Stimulated activated CD4-positive, alpha-beta T cell treated with anti-CD3 and anti-CD28 coated beads, Interleukin-12 subunit alpha, Interleukin-12 subunit beta, amount 100 ng/mL, for 4 hours (primary cell): ENCODE measurements around the gene SUSD2.
A peak's percentile ranks its signal among the peaks of the same experiment; 100 is the strongest.
"Not testable (repeated sequence)": the region's sequence is repeated elsewhere in the genome, so short reads cannot be mapped to it uniquely, and the experiment has no call there.

Experiments
- DNase-seq: peaks from one replicate; pipeline ENCODE4 v3.0.0-alpha.2; 2020

SUSD2 gene

DNA sequence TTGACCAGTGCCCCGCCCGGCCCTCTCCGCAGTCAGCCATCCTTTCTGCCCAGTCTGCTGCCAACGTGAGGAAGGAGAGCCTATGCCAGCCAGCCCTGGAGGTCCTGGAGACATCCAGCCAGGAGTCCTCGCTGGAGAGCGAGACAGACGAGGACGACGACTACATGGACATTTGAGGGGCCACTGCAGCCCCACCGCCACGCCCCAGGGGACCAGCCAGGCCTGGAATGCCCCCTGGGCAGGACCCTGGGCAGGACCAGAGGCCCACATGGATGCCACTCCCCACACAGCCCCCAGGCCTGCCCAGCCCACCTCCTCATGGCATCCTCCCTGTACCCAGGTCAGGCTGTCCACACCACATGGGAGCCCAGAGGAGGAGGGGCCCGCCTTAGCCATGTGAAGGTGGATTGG is 3.3 kb upstream of the SUSD2 start:
- DNase-seq, result no peak

DNA sequence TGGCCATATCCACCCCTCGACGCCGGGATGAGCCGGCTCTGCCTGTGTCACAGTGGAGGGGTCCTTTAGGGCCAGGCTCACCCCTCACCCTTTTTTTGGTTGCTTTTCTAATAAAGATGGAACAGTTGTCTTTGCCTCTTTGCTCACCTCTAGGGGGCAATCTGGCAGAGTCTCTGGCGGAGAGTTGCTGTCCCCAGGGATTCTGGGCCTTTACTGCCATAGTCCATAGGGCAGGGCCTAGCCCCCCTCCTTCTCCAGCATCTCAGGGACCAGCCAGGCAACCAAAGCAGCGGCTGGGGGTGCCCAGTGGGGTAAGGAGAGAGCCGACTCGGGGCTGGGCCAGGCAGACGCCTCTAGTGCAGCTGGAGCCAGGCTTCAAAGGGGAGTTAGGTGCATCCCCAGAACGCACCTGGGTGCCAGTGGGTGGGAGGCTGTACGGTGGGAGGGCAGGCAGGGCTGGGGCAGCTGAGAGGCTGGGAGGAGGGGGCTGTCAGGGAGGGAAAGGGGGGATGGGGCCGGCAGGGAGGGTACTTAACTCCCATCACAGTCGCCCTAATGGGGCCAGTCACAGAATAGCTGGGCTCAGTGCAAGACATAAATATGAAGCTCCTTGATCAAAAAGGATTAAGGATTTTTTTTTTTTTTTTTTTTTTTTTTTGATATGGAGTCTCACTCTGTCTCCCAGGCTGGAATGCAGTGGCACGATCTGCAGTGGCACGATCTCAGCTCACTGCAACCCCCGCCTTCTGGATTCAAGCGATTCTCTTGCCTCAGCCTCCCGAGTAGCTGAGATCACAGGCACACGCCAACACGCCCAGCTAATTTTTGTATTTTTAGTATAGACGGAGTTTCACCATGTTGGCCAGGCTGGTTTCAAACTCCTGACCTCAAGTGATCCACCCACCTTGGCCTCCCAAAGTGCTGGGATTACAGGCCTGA is 2.5 kb upstream of the SUSD2 start:
- no peak for DNase-seq

DNA sequence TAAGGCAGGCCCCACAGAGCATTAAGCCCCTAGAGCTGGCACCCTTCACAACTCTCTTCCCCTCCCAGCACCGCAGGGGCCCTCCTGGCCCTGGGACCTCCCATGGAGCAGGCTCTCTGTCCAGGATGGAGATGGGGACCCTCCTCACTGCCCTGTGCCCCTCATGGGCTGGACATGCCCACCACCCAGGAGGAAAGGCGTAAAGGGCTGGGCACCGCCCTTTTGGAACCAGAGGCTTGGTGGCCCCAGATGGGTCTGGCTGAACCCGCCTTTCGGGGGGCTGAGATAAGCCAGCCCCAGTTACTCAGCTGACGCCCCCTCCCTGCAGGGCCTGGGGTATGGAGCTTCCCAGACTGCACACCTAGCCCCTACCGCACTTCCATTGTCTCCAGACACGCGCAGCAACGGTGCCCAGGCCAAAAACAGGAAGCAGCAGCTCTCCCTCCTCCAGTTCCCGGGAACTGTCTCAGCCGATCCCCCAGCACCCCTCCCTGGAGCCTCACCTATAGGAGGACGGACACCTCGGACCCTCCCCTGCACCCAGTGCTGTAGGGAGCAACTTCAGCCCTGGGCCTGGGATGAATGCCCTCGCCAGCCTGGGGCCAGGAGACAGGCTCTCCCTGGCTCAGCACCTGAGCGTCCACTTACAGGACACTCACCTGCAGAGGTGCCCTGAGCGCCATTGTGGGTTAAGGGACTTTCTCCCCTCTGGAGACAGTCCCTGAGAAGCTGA is 1.6 kb upstream of the SUSD2 start:
- no peak for DNase-seq

GRCh38 chr22:24180316-24181087 is 785 bp upstream of the SUSD2 start:
- DNase-seq, result no peak

DNA sequence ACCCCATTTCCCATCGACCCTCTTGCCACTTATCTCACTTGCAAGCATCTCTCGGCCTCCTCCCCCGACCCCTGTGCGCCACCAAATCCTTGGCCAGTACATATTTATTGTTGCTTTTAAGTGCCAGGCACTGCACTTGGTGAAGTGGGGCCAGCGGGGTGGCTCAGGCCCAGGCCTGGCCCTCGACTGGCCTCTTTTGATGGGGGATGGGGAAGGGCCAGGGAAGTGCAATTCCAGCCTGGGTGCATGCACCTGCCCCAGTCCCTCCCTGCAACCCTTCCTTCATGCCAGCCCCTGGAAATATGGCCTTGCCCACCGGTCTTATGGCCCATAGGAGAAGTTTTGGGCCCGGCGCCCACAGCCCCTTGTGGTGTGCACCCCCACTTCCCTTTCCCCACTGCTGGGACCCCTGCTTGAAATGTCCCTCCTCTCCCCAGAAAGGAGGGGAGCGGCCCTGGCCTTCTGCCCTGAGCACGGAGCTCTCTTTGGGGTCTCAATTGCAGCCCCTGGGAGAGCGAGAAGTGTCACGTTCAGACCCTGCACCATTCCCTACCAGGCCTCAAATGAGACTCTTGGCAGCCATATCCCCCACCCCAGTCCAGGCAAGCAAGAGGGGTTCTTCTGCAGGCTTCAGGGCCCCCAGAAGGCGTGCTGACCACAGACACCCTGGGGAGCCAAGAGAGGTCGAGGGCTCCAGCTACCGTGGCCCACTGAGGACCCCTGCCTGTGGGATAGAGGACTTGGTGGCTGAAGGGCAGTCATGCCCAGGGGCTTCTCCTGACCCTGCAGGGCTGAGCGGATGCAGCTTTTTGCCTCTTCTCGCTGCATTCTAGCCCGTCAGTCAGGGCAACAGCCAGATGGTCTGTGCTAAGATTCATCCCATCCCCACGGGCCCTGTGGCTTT is 961 bp downstream of the SUSD2 start:
- no peak for DNase-seq

DNA sequence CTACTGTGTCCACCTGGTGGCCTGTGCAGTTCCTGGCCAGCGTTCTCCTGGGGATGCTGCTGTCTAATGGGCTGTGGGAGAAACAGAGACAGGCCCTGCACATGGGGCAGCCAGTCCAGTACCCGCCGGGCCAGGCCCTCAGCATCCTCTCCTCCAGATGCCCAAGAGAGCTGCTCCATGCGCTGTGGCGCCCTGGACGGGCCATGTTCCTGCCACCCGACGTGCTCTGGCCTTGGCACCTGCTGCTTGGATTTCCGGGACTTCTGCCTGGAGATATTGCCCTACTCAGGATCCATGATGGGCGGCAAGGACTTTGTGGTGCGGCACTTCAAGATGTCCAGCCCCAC is 1.6 kb downstream of the SUSD2 start:
- not testable (repeated sequence) for DNase-seq

- no peak for DNase-seq
These were observed 2.2 kb downstream of the SUSD2 start for GRCh38 chr22:24183321-24184031.

DNA sequence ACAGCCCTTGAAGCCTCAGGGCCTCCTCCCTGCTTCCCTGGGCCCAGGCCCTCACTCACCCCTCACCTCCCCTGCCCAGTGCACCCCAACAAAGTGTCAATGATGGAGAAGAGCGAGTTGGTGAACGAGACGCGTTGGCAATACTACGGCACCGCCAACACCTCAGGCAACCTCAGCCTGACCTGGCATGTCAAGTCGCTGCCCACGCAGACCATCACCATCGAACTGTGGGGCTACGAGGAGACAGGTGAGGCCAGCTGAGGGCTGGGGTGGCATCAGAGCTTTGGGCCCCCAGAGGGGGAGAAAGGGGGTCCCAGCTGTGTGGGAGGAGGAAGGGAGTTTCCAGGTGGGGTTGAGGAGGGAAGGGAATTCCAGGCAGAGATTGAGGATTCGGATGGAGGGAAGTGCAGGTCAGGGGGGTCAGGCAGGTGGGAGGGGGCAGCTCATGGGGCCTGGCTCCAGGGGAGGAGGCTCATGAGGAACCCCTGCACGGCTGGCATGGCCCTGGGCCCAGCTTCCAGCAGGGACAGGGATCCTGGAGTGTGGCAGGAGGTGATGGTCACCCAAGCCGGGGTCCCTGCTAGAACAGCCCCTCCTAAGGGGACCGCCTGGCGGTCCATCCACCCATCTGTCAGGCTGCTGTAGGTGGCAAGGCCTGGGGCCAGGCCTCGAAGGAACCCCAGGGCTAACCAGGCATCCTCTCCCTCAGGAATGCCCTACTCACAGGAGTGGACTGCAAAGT is 2.9 kb downstream of the SUSD2 start:
- DNase-seq, result no peak

DNA sequence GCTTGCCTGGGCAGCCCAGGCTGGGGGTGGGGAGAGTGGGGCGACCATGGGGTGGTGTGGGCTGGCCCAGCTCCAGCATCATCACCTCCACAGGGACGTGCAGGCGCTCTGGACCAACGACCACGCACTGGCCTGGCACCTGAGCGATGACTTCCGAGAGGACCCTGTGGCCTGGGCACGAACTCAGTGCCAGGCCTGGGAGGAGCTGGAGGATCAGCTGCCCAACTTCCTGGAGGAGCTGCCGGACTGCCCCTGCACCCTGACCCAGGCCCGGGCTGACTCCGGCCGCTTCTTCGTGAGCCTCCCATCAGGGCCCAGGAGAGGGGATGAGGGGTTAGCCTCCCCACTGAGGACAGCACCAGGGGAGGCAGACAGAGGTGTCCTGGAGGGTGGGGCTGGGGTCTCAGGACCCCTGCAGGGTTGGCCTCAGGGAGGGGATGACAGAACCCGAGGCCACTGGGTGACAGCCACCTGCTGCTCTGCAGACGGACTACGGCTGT is 3.8 kb downstream of the SUSD2 start:
- DNase-seq, result no peak

- DNase-seq, result no peak
These were observed 4.4 kb downstream of the SUSD2 start for GRCh38 chr22:24185501-24186351.

DNA sequence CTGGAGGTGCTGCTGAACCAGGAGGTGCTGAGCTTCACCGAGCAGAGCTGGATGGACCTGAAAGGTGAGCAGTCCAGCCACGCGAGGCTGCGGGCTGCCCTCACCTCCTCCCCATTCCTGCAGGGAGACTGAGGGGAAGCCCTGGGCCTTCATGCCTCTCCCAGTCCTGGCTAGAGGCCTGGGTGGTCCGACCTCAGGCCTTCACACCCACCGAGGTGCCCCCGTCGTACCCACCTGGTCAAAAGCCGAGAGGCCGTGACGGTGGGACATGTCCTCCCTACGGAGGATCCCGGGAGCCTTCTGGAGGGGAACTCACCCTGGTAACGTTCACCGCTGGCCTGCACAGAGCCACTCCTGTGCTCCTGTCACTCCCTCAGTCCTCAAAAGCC is 5.1 kb downstream of the SUSD2 start:
- no peak for DNase-seq

GRCh38 chr22:24186892-24187670 is 5.8 kb downstream of the SUSD2 start:
- DNase-seq, result no peak

DNA sequence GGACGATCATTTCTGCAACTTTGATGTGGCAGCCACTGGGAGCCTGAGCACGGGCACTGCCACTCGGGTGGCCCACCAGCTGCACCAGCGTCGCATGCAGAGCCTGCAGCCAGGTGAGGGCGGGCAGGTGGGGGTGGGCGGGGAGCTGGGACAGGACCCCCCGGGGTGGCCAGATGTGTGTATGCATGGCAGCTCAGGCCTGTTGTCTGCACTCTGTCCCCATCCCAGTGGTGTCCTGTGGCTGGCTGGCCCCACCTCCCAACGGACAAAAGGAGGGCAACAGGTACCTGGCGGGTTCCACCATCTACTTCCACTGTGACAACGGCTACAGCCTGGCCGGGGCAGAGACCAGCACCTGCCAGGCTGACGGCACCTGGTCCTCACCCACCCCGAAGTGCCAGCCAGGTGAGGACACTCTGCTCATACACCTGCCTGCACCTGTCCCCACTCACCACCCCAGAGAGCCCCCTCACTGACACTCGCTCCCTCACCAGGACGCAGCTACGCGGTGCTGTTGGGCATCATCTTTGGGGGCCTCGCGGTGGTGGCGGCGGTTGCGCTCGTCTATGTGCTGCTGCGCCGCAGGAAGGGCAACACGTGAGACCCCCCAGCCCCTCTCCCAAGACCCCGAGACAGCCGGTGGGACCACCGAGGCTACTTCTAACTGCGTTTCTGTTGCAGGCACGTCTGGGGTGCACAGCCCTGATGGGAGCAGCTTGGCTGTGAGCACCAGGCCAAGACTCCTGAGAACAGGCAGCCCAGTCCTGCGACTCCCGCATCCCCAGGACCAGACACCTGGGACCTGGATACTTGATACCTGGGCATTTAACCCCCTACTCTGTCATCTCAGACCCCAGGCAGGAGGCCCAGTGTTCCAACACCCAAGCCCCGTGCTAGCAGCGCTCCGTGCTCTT is 6.7 kb downstream of the SUSD2 start:
- no peak for DNase-seq

DNA sequence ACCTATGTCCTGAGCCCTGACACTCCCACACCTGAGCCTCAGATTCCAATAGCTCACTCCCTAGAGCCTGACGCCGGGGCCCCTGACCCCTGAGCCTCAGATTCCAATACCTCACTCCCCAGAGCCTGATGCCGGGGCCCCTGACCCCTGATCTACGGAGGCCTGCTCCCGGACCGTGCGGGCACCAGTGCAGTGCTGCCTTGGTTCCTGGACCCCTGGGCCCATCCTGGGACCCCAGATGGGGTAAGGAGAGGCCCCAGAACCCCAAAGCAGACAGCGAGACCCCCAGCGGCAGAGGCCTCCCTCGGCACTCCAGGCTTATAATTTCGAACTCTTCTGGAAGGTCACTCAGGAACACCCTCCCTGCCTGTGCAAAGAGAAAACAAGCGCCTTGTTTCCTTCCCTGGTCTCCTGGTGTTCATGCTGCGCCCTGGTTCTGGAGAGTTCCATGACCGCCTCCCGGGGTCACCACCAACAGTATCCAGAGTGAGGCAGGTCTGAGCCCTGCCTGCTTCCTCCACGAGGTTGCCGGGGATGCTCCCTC is 7.5 kb downstream of the SUSD2 start:
- DNase-seq, result no peak

DNA sequence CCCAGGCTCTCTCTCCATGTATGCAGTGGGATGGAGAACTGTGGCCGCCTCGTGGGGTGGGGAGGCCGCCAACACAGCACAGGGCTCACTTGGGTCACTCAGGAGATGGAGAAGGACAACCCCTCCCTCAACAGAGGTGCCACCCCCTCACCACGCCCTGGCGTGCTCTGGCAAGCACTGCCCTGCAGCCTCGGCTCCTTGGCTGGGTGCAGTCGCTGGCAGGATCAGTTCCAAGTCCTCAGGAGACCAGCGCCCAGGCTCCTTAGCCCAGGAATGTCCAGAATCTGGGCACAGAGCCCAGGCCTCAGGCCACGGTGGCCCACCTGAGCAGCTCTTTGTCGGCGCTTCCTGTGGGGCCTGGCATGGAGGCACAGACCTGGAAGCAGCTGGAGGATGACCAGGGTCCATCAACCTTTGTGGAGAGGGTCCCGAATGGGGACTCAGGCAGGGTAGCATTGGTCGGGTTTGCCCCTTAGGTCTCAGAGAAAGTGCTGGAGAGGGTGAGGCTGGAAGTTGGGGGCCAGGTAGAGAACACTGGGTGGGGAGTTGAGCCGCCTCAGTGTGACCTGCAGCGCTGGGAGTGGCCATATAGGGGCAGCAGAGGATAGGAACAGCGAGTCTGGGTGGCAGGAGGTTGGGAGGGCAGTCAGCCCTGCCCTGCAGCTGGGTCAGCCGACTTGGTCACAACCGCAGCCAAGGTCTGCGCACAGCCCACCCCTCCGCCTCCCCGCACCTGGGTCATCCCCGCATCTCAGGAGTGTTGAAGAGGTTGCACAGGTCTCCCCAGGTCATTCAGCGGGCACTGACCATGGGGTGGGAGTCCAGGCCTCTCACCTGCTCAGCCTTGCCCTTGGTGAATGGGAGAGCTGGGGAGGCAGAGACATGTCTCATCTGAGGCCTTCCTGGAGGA is 8.2 kb downstream of the SUSD2 start:
- DNase-seq, result peak; percentile 25

DNA sequence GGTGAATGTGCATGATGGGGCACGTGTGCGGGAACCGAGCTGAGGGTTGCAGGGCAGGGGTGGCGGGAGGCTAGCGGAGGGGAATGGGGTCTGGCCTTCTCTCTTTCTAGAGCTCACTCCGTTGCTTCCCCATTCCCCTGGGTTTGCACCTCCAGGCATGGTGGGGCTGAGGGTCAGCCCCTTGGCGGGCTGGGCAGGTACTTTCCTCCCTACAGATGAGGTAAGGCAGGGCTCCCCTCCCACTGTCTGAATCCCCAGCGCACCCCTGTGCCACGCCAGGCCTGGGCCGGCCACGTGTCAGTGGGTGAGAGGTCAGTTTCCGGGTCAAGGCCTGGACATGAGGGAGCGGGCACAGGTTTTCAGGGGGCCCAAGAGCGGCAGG is 8.9 kb downstream of the SUSD2 start:
- no peak for DNase-seq
